Testis (tissue), 2 donors: ENCODE data around the gene GALR2.

Source experiments
- POLR2A ChIP-seq: fragments of 450-650 bp; IDR thresholded peaks from one replicate; pipeline ENCODE4 v1.6.1; 2017; ENCODE audit warnings: antibody characterized with exemption, mild to moderate bottlenecking, moderate library complexity
- TF ChIP-seq, protein P1 (sequence below), 3 experiments: fragments of 450-650 bp in 2 of 3; fragments of 200-600 bp in 1 of 3; sonication (generic) in 1 of 3; IDR thresholded peaks; one replicate each; pipeline ENCODE4 v1.5.1; 2016 to 2019; ENCODE audit warnings: antibody characterized with exemption in 3 of 3, mild to moderate bottlenecking in 2 of 3, moderate library complexity in 1 of 3

DNA sequence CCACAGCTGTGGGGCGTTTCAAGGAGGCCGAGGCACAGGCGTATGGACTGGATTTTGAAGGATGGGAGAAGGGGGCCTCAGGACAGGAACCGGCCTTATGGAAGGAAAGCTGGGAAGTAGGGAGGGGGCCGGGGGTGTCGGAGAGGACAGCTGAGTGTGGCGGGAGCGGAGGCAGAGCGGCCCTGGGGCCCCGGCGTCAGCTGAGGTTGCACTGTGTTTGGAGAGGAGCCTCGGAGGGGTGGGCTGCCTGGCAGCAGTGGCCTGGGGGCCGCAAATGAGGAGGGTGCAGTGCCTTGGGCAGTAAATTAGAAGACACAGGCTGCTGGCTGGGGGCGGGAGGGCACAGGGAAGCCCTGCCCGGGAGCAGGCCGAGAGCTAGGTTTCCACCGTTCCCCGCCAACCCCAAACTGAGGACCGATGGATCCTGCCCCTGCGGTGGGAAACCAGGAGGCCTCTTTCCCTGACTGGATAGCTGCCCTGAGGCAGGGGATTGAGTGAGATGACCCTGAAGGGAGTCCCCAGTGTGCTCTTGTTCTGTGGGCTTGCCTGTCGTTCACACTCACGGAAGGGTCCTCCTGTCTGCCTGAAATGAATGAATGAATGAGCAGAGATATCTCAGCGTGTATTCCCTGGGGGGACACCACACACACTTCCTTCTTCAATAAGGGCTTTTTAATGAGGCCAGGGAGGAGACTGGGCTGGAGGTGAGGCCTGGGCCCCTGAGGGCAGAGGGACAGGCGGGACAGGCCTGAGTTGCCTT lies 48.0 kb downstream of the GALR2 start:
- no peak for TF ChIP-seq POLR2A
- TF ChIP-seq, protein P1, sequence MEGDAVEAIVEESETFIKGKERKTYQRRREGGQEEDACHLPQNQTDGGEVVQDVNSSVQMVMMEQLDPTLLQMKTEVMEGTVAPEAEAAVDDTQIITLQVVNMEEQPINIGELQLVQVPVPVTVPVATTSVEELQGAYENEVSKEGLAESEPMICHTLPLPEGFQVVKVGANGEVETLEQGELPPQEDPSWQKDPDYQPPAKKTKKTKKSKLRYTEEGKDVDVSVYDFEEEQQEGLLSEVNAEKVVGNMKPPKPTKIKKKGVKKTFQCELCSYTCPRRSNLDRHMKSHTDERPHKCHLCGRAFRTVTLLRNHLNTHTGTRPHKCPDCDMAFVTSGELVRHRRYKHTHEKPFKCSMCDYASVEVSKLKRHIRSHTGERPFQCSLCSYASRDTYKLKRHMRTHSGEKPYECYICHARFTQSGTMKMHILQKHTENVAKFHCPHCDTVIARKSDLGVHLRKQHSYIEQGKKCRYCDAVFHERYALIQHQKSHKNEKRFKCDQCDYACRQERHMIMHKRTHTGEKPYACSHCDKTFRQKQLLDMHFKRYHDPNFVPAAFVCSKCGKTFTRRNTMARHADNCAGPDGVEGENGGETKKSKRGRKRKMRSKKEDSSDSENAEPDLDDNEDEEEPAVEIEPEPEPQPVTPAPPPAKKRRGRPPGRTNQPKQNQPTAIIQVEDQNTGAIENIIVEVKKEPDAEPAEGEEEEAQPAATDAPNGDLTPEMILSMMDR (IDR thresholded peaks at IDR 0.05), result no peak
